Activated CD4-positive, alpha-beta T cell treated with anti-CD3 and anti-CD28 coated beads, Interleukin-2, amount 10 ng/mL, durations not matched to agents 7 days and 5 days (primary cell): ENCODE measurements around the gene OR6K3. TPM values are rescaled to one million over a fixed set of nuclear protein-coding genes. Genes with fewer than 3 reads are reported as not detected.
"Not testable (repeated sequence)": the region's sequence is repeated elsewhere in the genome, so short reads cannot be mapped to it uniquely, and the experiment has no call there.

Experiments
- CTCF ChIA-PET: fragments of 350-600 bp; sonication (Branson Sonifier 250); formaldehyde crosslinking; loops from one replicate; lab custom pipeline; 2021; ENCODE audit warnings: antibody characterized with exemption; lab: Charles Lee
- POLR2A ChIA-PET: fragments of 350-600 bp; sonication (Branson Sonifier 250); formaldehyde crosslinking; loops from one replicate; lab custom pipeline; 2021; ENCODE audit warnings: antibody characterized with exemption; lab: Charles Lee
- DNase-seq: peaks from one replicate; pipeline ENCODE4 v3.0.0-alpha.2; 2020
- H3K27ac Mint-ChIP-seq: one replicate; pipeline ENCODE4 v1.8.0; 2021; ENCODE audit warnings: mild to moderate bottlenecking, moderate library complexity, mixed read lengths
- H3K27me3 Mint-ChIP-seq: one replicate; pipeline ENCODE4 v1.8.0; 2021; ENCODE audit warnings: mixed read lengths
- H3K36me3 Mint-ChIP-seq: one replicate; pipeline ENCODE4 v1.8.0; 2021; ENCODE audit warnings: low read depth, mixed read lengths
- H3K4me1 Mint-ChIP-seq: one replicate; pipeline ENCODE4 v1.8.0; 2021; ENCODE audit warnings: mixed read lengths
- H3K4me3 Mint-ChIP-seq: one replicate; pipeline ENCODE4 v1.8.0; 2021; ENCODE audit warnings: mild to moderate bottlenecking, moderate library complexity, mixed read lengths
- H3K9me3 Mint-ChIP-seq: one replicate; pipeline ENCODE4 v1.8.0; 2021; ENCODE audit warnings: mixed read lengths
- total RNA-seq, 2 experiments: library from RNA; stranded (reverse); gene quantifications; one replicate each; pipeline ENCODE4 v1.2.3, GENCODE V29; 2021

The OR6K3 gene
- total RNA-seq, 2 experiments from 2014 or later = not detected

- no peak for DNase-seq
- H3K4me1 Mint-ChIP-seq = no peaks in the 10 kb centered on the region
- CTCF ChIA-PET = no interaction called here
- POLR2A ChIA-PET = no interaction called here
- no peak overlapping the region for H3K27ac Mint-ChIP-seq
- H3K36me3 Mint-ChIP-seq = no peaks in the 10 kb centered on the region
- H3K27me3 Mint-ChIP-seq = peaks cover 21% of the 10 kb centered on the region
- no peak overlapping the region for H3K4me3 Mint-ChIP-seq
- H3K9me3 Mint-ChIP-seq = no peaks in the 10 kb centered on the region
These were observed 9.4 kb downstream of the OR6K3 start for GRCh38 chr1:158711098-158711497.

GRCh38 chr1:158706096-158706495, 14.4 kb downstream of the OR6K3 start:
- ChIA-PET POLR2A (no interaction called here), CTCF (interaction anchor here (0.6 kb wide), 1 partner anchor 106 kb away, joined by 3 read pairs; no protein-coding TSS in a partner anchor)
- Mint-ChIP-seq H3K4me3 (no peak overlapping the region), H3K27ac (no peak overlapping the region), H3K36me3 (no peaks in the 10 kb centered on the region), H3K27me3 (peaks cover 8% of the 10 kb centered on the region), H3K4me1 (no peaks in the 10 kb centered on the region), H3K9me3 (no peaks in the 10 kb centered on the region)
- DNase-seq = no peak

GRCh38 chr1:158700552-158700951, 20.0 kb downstream of the OR6K3 start, which contains the start of gene OR6K2:
Gene OR6K2 (minus strand): TSS chr1:158700652. CDS start chr1:158700652, 0 bp downstream.
- no peak within 1 kb of the TSS for H3K4me3 Mint-ChIP-seq
- H3K4me1 Mint-ChIP-seq = no peaks in the 10 kb centered on the region
- no peaks in the 10 kb centered on the region for H3K9me3 Mint-ChIP-seq
- no peak within 1 kb of the TSS for H3K27ac Mint-ChIP-seq
- POLR2A ChIA-PET = no interaction called here
- CTCF ChIA-PET = no interaction called here
- no peak for DNase-seq
- peaks cover 2% of the 10 kb centered on the region for H3K27me3 Mint-ChIP-seq
- H3K36me3 Mint-ChIP-seq = no peaks in the 10 kb centered on the region

GRCh38 chr1:158694596-158694995, 25.9 kb downstream of the OR6K3 start:
- H3K4me1 Mint-ChIP-seq = no peaks in the 10 kb centered on the region
- POLR2A ChIA-PET = no interaction called here
- peaks cover 8% of the 10 kb centered on the region for H3K27me3 Mint-ChIP-seq
- CTCF ChIA-PET = no interaction called here
- H3K36me3 Mint-ChIP-seq = no peaks in the 10 kb centered on the region
- H3K9me3 Mint-ChIP-seq = no peaks in the 10 kb centered on the region
- no peak overlapping the region for H3K4me3 Mint-ChIP-seq
- DNase-seq = no peak
- no peak overlapping the region for H3K27ac Mint-ChIP-seq

GRCh38 chr1:158692356-158692755, 28.2 kb downstream of the OR6K3 start:
- Mint-ChIP-seq H3K36me3 (no peaks in the 10 kb centered on the region), H3K27ac (no peak overlapping the region), H3K4me1 (no peaks in the 10 kb centered on the region), H3K4me3 (no peak overlapping the region), H3K27me3 (peaks cover 7% of the 10 kb centered on the region), H3K9me3 (no peaks in the 10 kb centered on the region)
- ChIA-PET CTCF (no interaction called here), POLR2A (no interaction called here)
- DNase-seq = no peak

- CTCF ChIA-PET = no interaction called here
- Mint-ChIP-seq H3K27ac (no peak overlapping the region), H3K4me3 (no peak overlapping the region), H3K9me3 (no peaks in the 10 kb centered on the region), H3K4me1 (no peaks in the 10 kb centered on the region), H3K36me3 (no peaks in the 10 kb centered on the region), H3K27me3 (peaks cover 10% of the 10 kb centered on the region)
- POLR2A ChIA-PET = no interaction called here
- DNase-seq = no peak
These were observed 28.6 kb downstream of the OR6K3 start for GRCh38 chr1:158691907-158692306.

GRCh38 chr1:158691149-158691548, 29.4 kb downstream of the OR6K3 start:
- POLR2A ChIA-PET, H3K27ac Mint-ChIP-seq: not testable (repeated sequence)

GRCh38 chr1:158689875-158690274, 30.6 kb downstream of the OR6K3 start:
- no peaks in the 10 kb centered on the region for H3K4me1 Mint-ChIP-seq
- H3K27ac Mint-ChIP-seq = no peak overlapping the region
- POLR2A ChIA-PET = no interaction called here
- H3K4me3 Mint-ChIP-seq = no peak overlapping the region
- H3K9me3 Mint-ChIP-seq = no peaks in the 10 kb centered on the region
- H3K36me3 Mint-ChIP-seq = no peaks in the 10 kb centered on the region
- no peak for DNase-seq
- CTCF ChIA-PET = no interaction called here
- H3K27me3 Mint-ChIP-seq = peaks cover 14% of the 10 kb centered on the region

More at GRCh38 chr1:158691149-158691548, 29.4 kb downstream of the OR6K3 start:
- H3K36me3 Mint-ChIP-seq, DNase-seq, H3K4me1 Mint-ChIP-seq, H3K4me3 Mint-ChIP-seq, H3K27me3 Mint-ChIP-seq, H3K9me3 Mint-ChIP-seq, CTCF ChIA-PET: not testable (repeated sequence)

- H3K9me3 Mint-ChIP-seq = no peaks in the 10 kb centered on the region
- DNase-seq = no peak
- CTCF ChIA-PET = no interaction called here
- H3K4me3 Mint-ChIP-seq = no peak overlapping the region
- H3K27ac Mint-ChIP-seq = no peak overlapping the region
- POLR2A ChIA-PET = no interaction called here
- no peaks in the 10 kb centered on the region for H3K36me3 Mint-ChIP-seq
- peaks cover 17% of the 10 kb centered on the region for H3K27me3 Mint-ChIP-seq
- H3K4me1 Mint-ChIP-seq = no peaks in the 10 kb centered on the region
These were observed 31.4 kb downstream of the OR6K3 start for GRCh38 chr1:158689110-158689509.

GRCh38 chr1:158688343-158688742, 32.2 kb downstream of the OR6K3 start:
- H3K4me3 Mint-ChIP-seq, H3K27ac Mint-ChIP-seq, H3K36me3 Mint-ChIP-seq, POLR2A ChIA-PET, H3K4me1 Mint-ChIP-seq, DNase-seq, CTCF ChIA-PET, H3K9me3 Mint-ChIP-seq: not testable (repeated sequence)
- peaks cover 17% of the 10 kb centered on the region for H3K27me3 Mint-ChIP-seq

GRCh38 chr1:158687037-158687436, 33.5 kb downstream of the OR6K3 start:
- Mint-ChIP-seq H3K4me3 (no peak overlapping the region), H3K36me3 (no peaks in the 10 kb centered on the region), H3K27me3 (peaks cover 22% of the 10 kb centered on the region), H3K4me1 (no peaks in the 10 kb centered on the region), H3K27ac (no peak overlapping the region), H3K9me3 (no peaks in the 10 kb centered on the region)
- POLR2A ChIA-PET = no interaction called here
- CTCF ChIA-PET = no interaction called here
- DNase-seq = no peak

GRCh38 chr1:158686111-158687009, 34.2 kb downstream of the OR6K3 start, which contains the start of gene SPTA1:
Gene SPTA1 (minus strand): TSS chr1:158686715. CDS start chr1:158686517, 198 bp downstream.
- ChIA-PET POLR2A (no interaction called here), CTCF (no interaction called here)
- peaks cover 25% of the 10 kb centered on the region for H3K27me3 Mint-ChIP-seq
- no peaks in the 10 kb centered on the region for H3K4me1 Mint-ChIP-seq
- H3K36me3 Mint-ChIP-seq = no peaks in the 10 kb centered on the region
- no peak within 1 kb of the TSS for H3K4me3 Mint-ChIP-seq
- H3K9me3 Mint-ChIP-seq = no peaks in the 10 kb centered on the region
- no peak within 1 kb of the TSS for H3K27ac Mint-ChIP-seq
- DNase-seq = no peak

- no peak overlapping the region for H3K4me3 Mint-ChIP-seq
These were observed 35.4 kb downstream of the OR6K3 start for GRCh38 chr1:158685085-158685484.

More at GRCh38 chr1:158685085-158685484, 35.4 kb downstream of the OR6K3 start:
- Mint-ChIP-seq H3K27ac (no peak overlapping the region), H3K36me3 (no peaks in the 10 kb centered on the region), H3K4me1 (no peaks in the 10 kb centered on the region), H3K9me3 (no peaks in the 10 kb centered on the region), H3K27me3 (peaks cover 24% of the 10 kb centered on the region)
- POLR2A ChIA-PET = no interaction called here
- DNase-seq = no peak
- CTCF ChIA-PET = no interaction called here
